IPS-15b (cell line): ENCODE results near the gene SMARCA4.
"Not testable (repeated sequence)": the region's sequence is repeated elsewhere in the genome, so short reads cannot be mapped to it uniquely, and the experiment has no call there.

Source experiments
- H3K27me3 ChIP-seq: one replicate; pipeline ENCODE4 v1.6.1; 2013; ENCODE audit warnings: low read length; ENCODE audit not compliant: control insufficient read depth, insufficient read depth
- H3K36me3 ChIP-seq: one replicate; pipeline ENCODE4 v1.6.1; 2013; ENCODE audit warnings: low read length; ENCODE audit not compliant: control insufficient read depth, insufficient read depth
- H3K4me1 ChIP-seq: one replicate; pipeline ENCODE4 v1.6.1; 2013; ENCODE audit warnings: mild to moderate bottlenecking, low read length; ENCODE audit not compliant: control insufficient read depth, insufficient read depth
- H3K4me3 ChIP-seq: one replicate; pipeline ENCODE4 v1.5.1; 2013; ENCODE audit warnings: low read depth, low read length
- H3K9ac ChIP-seq: one replicate; pipeline ENCODE4 v1.6.1; 2013; ENCODE audit warnings: low read depth, mild to moderate bottlenecking, low read length
- H3K9me3 ChIP-seq: one replicate; pipeline ENCODE4 v1.6.1; 2013; ENCODE audit warnings: mild to moderate bottlenecking, low read length; ENCODE audit not compliant: control insufficient read depth, insufficient read depth

SMARCA4 gene

DNA sequence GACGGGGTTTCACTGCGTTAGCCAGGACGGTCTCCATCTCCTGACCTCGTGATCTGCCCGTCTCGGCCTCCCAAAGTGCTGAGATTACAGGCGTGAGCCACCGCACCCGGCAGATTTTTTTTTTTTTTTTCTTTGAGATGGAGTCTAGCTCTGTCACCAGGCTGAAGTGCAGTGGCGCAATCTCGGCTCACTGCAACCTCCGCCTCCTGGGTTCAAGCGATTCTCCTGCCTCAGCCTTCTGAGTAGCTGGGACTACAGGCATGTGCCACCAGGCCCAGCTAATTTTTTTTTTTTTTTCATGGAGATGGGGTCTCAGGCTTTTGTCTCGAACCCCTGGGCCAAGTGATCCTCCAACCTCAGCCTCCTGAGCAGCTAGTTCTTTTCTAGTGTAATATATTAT lies 19.2 kb upstream of the SMARCA4 start:
- not testable (repeated sequence) for H3K4me3 ChIP-seq, H3K36me3 ChIP-seq, H3K27me3 ChIP-seq, H3K4me1 ChIP-seq, H3K9me3 ChIP-seq, H3K9ac ChIP-seq

DNA sequence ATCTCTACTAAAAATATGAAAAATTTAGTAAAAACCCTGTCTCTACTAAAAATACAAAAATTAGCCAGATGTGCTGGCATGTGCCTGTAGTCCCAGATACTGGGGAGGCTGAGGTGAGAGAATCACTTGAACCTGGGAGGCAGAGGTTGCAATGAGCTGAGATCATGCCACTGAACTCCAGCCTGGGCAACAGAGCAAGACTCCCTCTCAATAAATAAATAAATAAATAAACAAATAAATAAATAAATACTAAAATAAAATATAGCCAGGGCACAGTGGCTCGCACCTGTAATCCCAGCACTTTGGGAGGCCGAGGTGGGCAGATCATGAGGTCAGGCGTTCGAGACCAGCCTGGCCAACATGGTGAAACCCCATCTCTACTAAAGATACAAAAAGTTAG lies 17.4 kb upstream of the SMARCA4 start:
- H3K4me1 ChIP-seq, H3K27me3 ChIP-seq, H3K36me3 ChIP-seq, H3K9me3 ChIP-seq, H3K4me3 ChIP-seq, H3K9ac ChIP-seq: not testable (repeated sequence)

DNA sequence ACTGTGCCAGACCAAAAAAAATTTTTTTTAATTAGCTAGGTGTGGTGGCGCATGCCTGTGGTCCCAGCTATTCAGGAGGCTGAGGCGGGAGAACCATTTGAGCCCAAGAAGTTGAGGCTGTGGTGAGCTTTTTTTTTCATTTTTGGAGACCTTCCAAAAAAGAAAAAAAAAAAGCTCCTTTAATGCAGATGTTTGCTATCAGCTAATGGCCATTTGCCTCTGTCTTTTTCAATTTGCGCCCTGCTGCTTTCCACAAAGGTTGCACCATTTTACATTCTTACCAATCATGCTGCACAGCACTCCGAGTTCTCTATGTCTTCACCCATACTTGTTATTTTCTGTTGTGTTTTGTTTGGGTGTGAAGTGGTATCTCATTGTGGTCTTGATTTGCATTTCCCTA lies 15.6 kb upstream of the SMARCA4 start:
- Histone ChIP-seq H3K9ac (no peak overlapping the region), H3K27me3 (no peaks in the 10 kb centered on the region), H3K4me3 (no peak overlapping the region)

DNA sequence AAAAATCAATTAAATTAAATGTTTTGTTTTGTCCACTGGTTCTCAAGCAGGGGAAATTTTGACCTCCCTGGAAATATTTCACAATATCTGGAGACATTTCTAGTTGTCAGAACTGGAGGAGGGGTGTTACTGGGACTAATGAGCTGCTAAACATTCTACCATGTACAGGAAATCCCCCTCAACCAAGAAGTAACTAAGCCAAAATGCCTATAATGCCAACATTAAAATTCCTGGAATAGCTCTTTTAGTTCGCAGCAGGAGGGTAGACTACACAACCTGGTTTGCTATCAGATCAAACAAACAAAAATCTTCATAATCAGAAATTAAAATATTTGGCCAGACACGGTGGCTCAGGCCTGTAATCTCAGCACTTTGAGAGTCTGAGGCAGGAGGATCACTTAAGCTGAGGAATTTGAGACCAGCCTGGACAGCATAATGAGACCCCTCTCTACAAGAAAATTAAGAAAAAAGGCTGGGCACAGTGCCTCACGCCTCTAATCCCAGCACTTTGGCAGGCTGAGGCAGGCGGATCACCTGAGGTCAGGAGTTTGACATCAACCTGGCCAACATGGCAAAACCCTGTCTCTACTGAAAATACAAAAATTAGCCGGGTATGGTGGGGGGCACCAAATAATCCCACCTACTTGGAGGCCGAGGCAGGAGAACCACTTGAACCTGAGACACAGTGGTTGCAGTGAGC lies 13.7 kb upstream of the SMARCA4 start:
- Histone ChIP-seq H3K4me3 (no peak overlapping the region), H3K4me1 (no peaks in the 10 kb centered on the region), H3K27me3 (no peaks in the 10 kb centered on the region), H3K36me3 (no peaks in the 10 kb centered on the region), H3K9me3 (no peaks in the 10 kb centered on the region), H3K9ac (no peak overlapping the region)

More for the DNA sequence above, 15.6 kb upstream of the SMARCA4 start:
- Histone ChIP-seq H3K36me3 (no peaks in the 10 kb centered on the region), H3K9me3 (no peaks in the 10 kb centered on the region), H3K4me1 (no peaks in the 10 kb centered on the region)

DNA sequence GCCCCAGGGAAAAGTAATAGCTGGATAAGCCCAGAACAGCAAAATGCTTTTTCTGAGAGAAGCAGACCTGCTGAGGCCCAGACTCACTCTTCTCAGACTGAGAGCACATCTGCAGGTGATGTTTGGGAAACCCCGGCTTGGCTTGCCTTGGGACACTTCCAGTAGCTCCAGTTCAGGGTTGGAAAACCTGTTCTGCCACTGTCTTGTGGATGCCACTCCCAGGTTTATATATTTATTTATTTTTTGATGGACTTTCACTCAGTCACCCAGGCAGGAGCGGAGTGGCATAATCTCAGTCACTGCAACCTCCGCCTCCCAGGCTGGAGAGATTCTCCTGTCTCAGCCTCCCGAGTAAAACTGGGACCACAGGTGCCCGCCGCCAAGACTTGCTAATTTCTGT lies 8.0 kb upstream of the SMARCA4 start:
- Histone ChIP-seq H3K36me3 (no peaks in the 10 kb centered on the region), H3K27me3 (no peaks in the 10 kb centered on the region), H3K4me1 (no peaks in the 10 kb centered on the region), H3K9ac (no peak overlapping the region), H3K4me3 (no peak overlapping the region), H3K9me3 (no peaks in the 10 kb centered on the region)

DNA sequence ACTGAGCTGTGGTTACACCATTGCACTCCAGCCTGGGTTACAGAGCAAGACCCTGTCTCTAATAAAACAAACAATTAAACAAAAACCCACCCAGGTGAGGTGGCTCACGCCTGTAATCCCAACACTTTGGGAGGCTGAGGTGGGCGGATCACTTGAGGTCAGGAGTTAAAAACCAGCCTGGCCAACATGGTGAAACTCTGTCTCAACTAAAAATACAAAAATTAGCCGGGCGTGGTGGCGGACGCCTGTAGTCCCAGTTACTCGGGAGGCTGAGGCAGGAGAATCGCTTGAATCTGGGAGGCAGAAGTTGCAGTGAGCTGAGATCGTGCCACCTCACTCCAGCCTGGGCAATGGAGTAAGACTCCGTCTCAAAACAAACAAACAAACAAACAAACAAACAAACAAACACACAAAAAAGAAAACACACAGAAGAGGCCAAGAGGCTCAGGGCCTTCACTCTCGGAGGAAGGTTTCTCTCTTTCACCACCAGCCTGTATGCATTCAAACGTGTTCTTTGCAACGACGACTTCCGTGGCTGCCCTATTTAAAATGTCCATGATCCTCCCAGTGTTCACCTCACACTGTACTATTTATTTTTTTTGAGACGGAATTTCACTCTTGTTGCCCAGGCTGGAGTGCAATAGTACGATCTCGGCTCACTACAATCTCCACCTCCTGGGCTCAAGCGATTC lies 1.4 kb upstream of the SMARCA4 start:
- not testable (repeated sequence) for H3K9ac ChIP-seq, H3K4me1 ChIP-seq, H3K9me3 ChIP-seq, H3K36me3 ChIP-seq, H3K27me3 ChIP-seq
- peak overlapping the region; percentile 85 for H3K4me3 ChIP-seq

DNA sequence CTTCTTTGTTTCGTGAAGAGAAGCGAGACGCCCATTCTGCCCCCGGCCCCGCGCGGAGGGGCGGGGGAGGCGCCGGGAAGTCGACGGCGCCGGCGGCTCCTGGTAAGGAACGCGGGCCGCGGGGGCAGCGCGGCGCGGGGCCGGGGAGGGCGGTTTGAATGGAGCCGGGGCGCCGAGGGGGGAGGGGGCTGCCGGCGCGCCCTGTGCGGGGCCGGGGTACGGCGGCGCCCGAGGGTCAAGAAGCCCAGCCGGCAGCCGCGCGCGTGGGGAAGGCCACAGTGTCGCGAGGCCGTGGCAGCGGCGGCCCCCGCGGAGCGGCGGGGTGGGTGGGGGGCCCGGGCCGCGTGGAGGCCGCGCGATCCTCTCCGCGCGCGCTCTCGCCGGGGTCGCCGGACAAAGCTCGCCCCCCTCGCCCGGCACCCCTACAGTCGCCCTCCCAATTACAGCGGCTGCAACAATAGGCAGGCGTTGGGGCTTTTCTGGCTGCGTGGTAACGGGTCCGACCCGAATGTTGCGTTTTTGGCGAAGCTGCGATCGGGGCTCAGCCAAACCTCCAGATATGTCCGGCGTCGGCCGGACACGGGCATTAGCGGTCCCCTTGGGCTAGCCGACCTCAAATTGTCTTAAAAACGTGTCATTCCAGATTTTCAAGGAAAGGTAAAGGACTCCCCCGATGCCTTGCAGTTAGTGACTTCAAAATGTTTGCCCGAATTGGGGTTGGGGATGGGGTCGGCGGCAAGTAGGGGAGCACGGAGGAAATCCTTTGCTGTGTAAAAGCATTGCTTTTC lies 437 bp downstream of the SMARCA4 start:
- H3K36me3 ChIP-seq = no peaks in the 10 kb centered on the region
- peak overlapping the region; percentile 88 for H3K9ac ChIP-seq
- no peaks in the 10 kb centered on the region for H3K27me3 ChIP-seq
- peaks cover 5% of the 10 kb centered on the region for H3K4me1 ChIP-seq
- H3K4me3 ChIP-seq = peak overlapping the region; percentile 92
- no peaks in the 10 kb centered on the region for H3K9me3 ChIP-seq

DNA sequence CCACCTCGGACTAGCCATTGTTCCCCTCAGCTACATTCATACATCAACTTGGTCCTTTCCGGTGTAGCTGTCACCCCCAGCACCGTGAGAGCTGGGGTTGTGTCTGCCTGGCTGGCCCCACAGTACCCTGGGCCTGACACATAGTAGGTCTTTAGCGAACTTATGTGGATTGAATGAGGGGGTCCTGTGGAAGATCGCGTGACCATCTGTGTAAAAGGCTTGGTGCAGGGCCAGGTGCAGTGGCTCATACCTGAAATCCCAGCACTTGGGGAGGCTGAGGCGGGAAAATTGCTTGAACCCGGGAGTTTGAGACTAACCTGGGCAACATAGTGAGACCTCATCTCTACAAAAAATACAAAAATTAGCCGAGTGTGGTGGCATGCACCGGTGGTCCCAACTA lies 2.0 kb downstream of the SMARCA4 start:
- Histone ChIP-seq H3K36me3 (no peaks in the 10 kb centered on the region), H3K27me3 (no peaks in the 10 kb centered on the region), H3K9ac (no peak overlapping the region), H3K9me3 (no peaks in the 10 kb centered on the region), H3K4me1 (peaks cover 5% of the 10 kb centered on the region), H3K4me3 (no peak overlapping the region)

DNA sequence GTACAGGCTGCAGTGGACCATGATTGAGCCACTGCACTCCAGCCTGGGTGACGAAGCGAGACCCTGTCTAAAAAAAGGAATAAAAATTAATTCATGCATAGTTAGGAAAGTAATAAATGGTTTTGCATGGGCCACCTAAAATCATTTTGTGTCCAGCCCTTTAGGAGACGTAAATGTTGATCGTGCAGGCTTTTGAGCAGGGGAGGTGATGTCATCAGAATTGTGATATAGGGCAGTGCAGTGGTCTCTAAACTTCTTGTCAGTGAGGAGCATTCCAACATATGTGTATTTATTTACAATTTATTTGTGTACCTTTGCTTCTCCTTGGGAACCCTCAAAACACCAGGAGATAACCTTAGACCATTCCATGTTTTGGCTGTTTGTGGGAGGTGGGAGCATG lies 3.0 kb downstream of the SMARCA4 start:
- no peak overlapping the region for H3K9ac ChIP-seq

DNA sequence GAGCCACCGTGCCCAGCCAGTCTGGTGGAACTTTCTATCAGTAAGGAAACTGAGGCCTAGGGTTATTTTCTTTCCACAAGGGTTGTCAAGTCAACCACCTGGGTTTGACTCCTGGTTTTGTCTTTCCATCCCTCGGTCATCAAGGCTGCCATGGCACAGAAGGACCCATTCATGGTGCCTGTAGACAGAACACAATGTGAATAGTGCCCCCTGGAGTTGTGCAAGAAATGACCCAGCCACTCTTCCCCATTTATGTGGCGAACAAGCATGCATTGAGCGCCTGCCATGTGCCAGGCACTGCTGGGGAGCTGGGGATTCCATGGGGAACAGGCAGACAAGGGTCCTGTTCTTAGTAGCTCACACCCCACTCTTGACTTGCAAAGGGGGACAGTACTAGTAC lies 4.1 kb downstream of the SMARCA4 start:
- Histone ChIP-seq H3K9ac (no peak overlapping the region), H3K4me3 (no peak overlapping the region), H3K4me1 (peaks cover 5% of the 10 kb centered on the region), H3K27me3 (no peaks in the 10 kb centered on the region), H3K9me3 (no peaks in the 10 kb centered on the region), H3K36me3 (no peaks in the 10 kb centered on the region)

More for the DNA sequence above, 3.0 kb downstream of the SMARCA4 start:
- no peaks in the 10 kb centered on the region for H3K36me3 ChIP-seq
- no peaks in the 10 kb centered on the region for H3K27me3 ChIP-seq
- peaks cover 5% of the 10 kb centered on the region for H3K4me1 ChIP-seq
- H3K4me3 ChIP-seq = no peak overlapping the region
- no peaks in the 10 kb centered on the region for H3K9me3 ChIP-seq

DNA sequence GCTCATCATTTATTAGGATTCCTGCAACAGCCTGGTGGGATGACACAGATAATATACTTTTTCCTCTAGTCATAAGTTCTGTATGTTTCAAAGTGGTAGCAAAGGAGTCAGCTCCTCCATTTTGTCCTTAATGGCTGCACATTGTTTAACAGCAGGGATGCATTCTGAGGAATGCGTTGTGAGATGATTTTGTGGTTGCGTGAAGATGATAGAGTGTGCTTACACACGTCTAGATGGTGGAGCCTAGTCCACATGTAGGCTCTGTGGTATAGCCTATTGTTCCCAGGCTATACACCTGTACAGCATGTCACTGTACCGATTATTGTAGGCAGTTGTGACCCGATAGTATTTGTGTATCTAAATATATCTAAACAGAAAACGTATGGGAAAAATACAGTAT lies 4.6 kb downstream of the SMARCA4 start:
- H3K27me3 ChIP-seq = no peaks in the 10 kb centered on the region
- peaks cover 5% of the 10 kb centered on the region for H3K4me1 ChIP-seq
- H3K4me3 ChIP-seq = no peak overlapping the region
- H3K9me3 ChIP-seq = no peaks in the 10 kb centered on the region
- no peaks in the 10 kb centered on the region for H3K36me3 ChIP-seq
- no peak overlapping the region for H3K9ac ChIP-seq

DNA sequence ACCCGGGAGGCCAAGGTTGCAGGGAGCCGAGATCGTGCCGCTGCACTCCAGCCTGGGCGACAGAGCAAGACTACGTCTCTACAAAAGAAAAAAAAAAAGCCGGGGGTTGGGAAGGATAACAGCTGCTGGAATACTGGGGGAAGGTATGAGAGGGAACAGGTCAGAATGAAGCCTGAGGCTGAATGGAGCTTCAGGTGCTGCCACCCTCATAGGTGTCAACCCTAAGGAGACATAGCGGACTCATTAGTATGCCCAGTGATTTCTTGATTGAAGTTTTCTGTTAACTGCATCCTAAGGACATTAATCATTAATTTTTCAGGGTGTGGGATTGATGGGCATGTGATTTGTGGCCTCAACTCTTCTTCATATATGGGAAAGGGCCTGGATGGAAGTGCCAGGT lies 6.0 kb downstream of the SMARCA4 start:
- Histone ChIP-seq H3K9ac (no peak overlapping the region), H3K27me3 (no peaks in the 10 kb centered on the region), H3K36me3 (no peaks in the 10 kb centered on the region), H3K4me1 (peaks cover 5% of the 10 kb centered on the region), H3K9me3 (no peaks in the 10 kb centered on the region), H3K4me3 (no peak overlapping the region)
